Neural cell (in vitro differentiated cells): Measurements from ENCODE around the gene ADGRL3. TPM values are rescaled to one million over a fixed set of nuclear protein-coding genes. Genes with fewer than 3 reads are reported as not detected.

Experiments used
- H2AFZ ChIP-seq: fragments of 200-600, 300-800 bp; sonication (generic), shearing (Covaris generic); 2 replicates; pipeline ENCODE4 v1.6.0; 2014; ENCODE audit warnings: low read depth, mild to moderate bottlenecking, antibody characterized with exemption, low read length, moderate library complexity
- H3F3A ChIP-seq: fragments of 200-600 bp; shearing (Covaris generic); 2 replicates; pipeline ENCODE4 v1.6.1; 2016; ENCODE audit warnings: mild to moderate bottlenecking, moderate library complexity, mixed read lengths, antibody characterized with exemption, low read length; ENCODE audit not compliant: insufficient read depth, poor library complexity, severe bottlenecking
- H3K27ac ChIP-seq: fragments of 200-600, 300-800 bp; sonication (generic), shearing (Covaris generic); 2 replicates; pipeline ENCODE4 v1.5.1; 2014; ENCODE audit warnings: mild to moderate bottlenecking, low read length, moderate library complexity
- H3K27me3 ChIP-seq: fragments of 300-800, 200-600 bp; sonication (generic), shearing (Covaris generic); 2 replicates; pipeline ENCODE4 v1.6.0; 2014; ENCODE audit warnings: mild to moderate bottlenecking, low read depth, low read length, moderate library complexity; ENCODE audit not compliant: insufficient read depth
- H3K36me3 ChIP-seq: fragments of 300-800, 200-600 bp; sonication (generic), shearing (Covaris generic); 2 replicates; pipeline ENCODE4 v1.5.1; 2014; ENCODE audit warnings: mild to moderate bottlenecking, antibody characterized with exemption, low read length, moderate library complexity; ENCODE audit not compliant: insufficient read depth
- H3K4me2 ChIP-seq: fragments of 300-800, 200-600 bp; sonication (generic), shearing (Covaris generic); 2 replicates; pipeline ENCODE4 v1.6.0; 2014; ENCODE audit warnings: mild to moderate bottlenecking, low read length
- H3K4me3 ChIP-seq: fragments of 300-800, 200-600 bp; sonication (generic), shearing (Covaris generic); 2 replicates; pipeline ENCODE4 v1.5.1; 2014; ENCODE audit warnings: mild to moderate bottlenecking, low read length, moderate library complexity
- H3K79me2 ChIP-seq: fragments of 200-600 bp; shearing (Covaris generic); replicated peaks from 2 replicates; pipeline ENCODE4 v1.6.0; 2014; ENCODE audit warnings: mild to moderate bottlenecking, low read length, moderate library complexity; ENCODE audit not compliant: insufficient read depth
- H3K9ac ChIP-seq: fragments of 300-800, 200-600 bp; sonication (generic), shearing (Covaris generic); 2 replicates; pipeline ENCODE4 v1.6.1; 2016; ENCODE audit warnings: mild to moderate bottlenecking, low read length, mixed read lengths
- H3K9me2 ChIP-seq: fragments of 200-600 bp; shearing (Covaris generic); 2 replicates; pipeline ENCODE4 v1.6.1; 2016; ENCODE audit warnings: mild to moderate bottlenecking, low read length, mixed read lengths; ENCODE audit not compliant: insufficient read depth
- H3K9me3 ChIP-seq: fragments of 200-600, 300-800 bp; sonication (generic), shearing (Covaris generic); 2 replicates; pipeline ENCODE4 v1.6.1; 2016; ENCODE audit warnings: mild to moderate bottlenecking, mixed run types, low read length, moderate library complexity, mixed read lengths
- H4K20me1 ChIP-seq: fragments of 200-600 bp; shearing (Covaris generic); 2 replicates; pipeline ENCODE4 v1.6.1; 2016; ENCODE audit warnings: mild to moderate bottlenecking, mixed run types; ENCODE audit not compliant: insufficient read depth
- CTCF ChIP-seq: fragments of 450-650 bp; IDR thresholded peaks from 2 replicates; pipeline ENCODE4 v1.5.1; 2014; ENCODE audit warnings: antibody characterized with exemption, mild to moderate bottlenecking, moderate library complexity; ENCODE audit not compliant: poor library complexity, severe bottlenecking
- EP300 ChIP-seq: fragments of 450-650 bp; conservative IDR thresholded peaks from 2 replicates; pipeline ENCODE4 v1.6.1; 2014; ENCODE audit warnings: antibody characterized with exemption, mild to moderate bottlenecking, moderate library complexity; ENCODE audit not compliant: poor library complexity, severe bottlenecking
- EZH2 ChIP-seq: fragments of 200-600, 300-800 bp; shearing (Covaris generic), sonication (generic); IDR thresholded peaks from 2 replicates; pipeline ENCODE4 v1.6.1; 2014; ENCODE audit warnings: antibody characterized with exemption, low read length, borderline replicate concordance, mild to moderate bottlenecking; ENCODE audit not compliant: insufficient read depth, poor library complexity, severe bottlenecking
- MXI1 ChIP-seq: fragments of 450-650 bp; conservative IDR thresholded peaks from 2 replicates; pipeline ENCODE4 v1.6.1; 2014; ENCODE audit warnings: antibody characterized with exemption, mild to moderate bottlenecking; ENCODE audit not compliant: poor library complexity, severe bottlenecking
- POLR2AphosphoS5 ChIP-seq: IDR thresholded peaks from 2 replicates; pipeline ENCODE4 v1.6.1; 2012
- RAD21 ChIP-seq: fragments of 450-650 bp; conservative IDR thresholded peaks from 2 replicates; pipeline ENCODE4 v1.6.1; 2014; ENCODE audit warnings: antibody characterized with exemption, mild to moderate bottlenecking, moderate library complexity
- REST ChIP-seq: IDR thresholded peaks from 2 replicates; pipeline ENCODE4 v1.6.1; 2012; ENCODE audit warnings: borderline replicate concordance
- SMC3 ChIP-seq: fragments of 450-650 bp; conservative IDR thresholded peaks from 2 replicates; pipeline ENCODE4 v1.6.1; 2014; ENCODE audit warnings: antibody characterized with exemption, mild to moderate bottlenecking, moderate library complexity; ENCODE audit not compliant: poor library complexity
- TAF1 ChIP-seq: IDR thresholded peaks from 2 replicates; pipeline ENCODE4 v1.6.1; 2012; ENCODE audit warnings: low read depth
- polyA plus RNA-seq: library from polyadenylated mRNA; depleted of rRNA; stranded (reverse); fragments of >200 nt; gene quantifications from 2 replicates; pipeline ENCODE4 v1.2.3, GENCODE V29; 2014

ADGRL3 gene
- polyA plus RNA-seq, 1 donor from 2014 or later: 99.4 TPM

- Histone ChIP-seq H3K27ac (no peak overlapping the region), H3K4me2 (no peak overlapping the region), H3F3A (no peaks in the 10 kb centered on the region), H3K36me3 (no peaks in the 10 kb centered on the region), H3K9me3 (no peaks in the 10 kb centered on the region), H3K9me2 (no peaks in the 10 kb centered on the region), H3K79me2 (peaks cover 3% of the 10 kb centered on the region), H3K27me3 (no peaks in the 10 kb centered on the region), H4K20me1 (no peaks in the 10 kb centered on the region), H3K4me3 (no peak overlapping the region), H2AFZ (no peak overlapping the region), H3K9ac (no peak overlapping the region)
- TF ChIP-seq SMC3 (no peak), TAF1 (no peak), EZH2 (no peak), RAD21 (no peak), CTCF (no peak), POLR2AphosphoS5 (no peak), REST (no peak), EP300 (no peak), MXI1 (no peak)
Observed at GRCh38 chr4:61605984-61606383, 405.9 kb downstream of the ADGRL3 start.

- H3K79me2 ChIP-seq: no peaks in the 10 kb centered on the region
- no peak overlapping the region for H3K4me2 ChIP-seq
- TF ChIP-seq EP300 (no peak), RAD21 (no peak), SMC3 (no peak), EZH2 (no peak), CTCF (no peak), MXI1 (no peak), REST (no peak), POLR2AphosphoS5 (no peak), TAF1 (no peak)
Observed at GRCh38 chr4:61614231-61614630, 414.1 kb downstream of the ADGRL3 start.

More at GRCh38 chr4:61614231-61614630, 414.1 kb downstream of the ADGRL3 start:
- Histone ChIP-seq H3K27ac (no peak overlapping the region), H3K9ac (no peak overlapping the region), H3K4me3 (no peak overlapping the region), H2AFZ (no peak overlapping the region), H3K36me3 (no peaks in the 10 kb centered on the region), H3K9me3 (no peaks in the 10 kb centered on the region), H4K20me1 (no peaks in the 10 kb centered on the region), H3F3A (no peaks in the 10 kb centered on the region), H3K27me3 (no peaks in the 10 kb centered on the region), H3K9me2 (no peaks in the 10 kb centered on the region)
